ENCODE measurements around the gene ZNF554.

- no peak for TF ChIP-seq CTCF (conservative IDR thresholded peaks at IDR 0.05; ENCODE audit: low read depth in 2 of 2)
- peak; percentile 83 for TF ChIP-seq POLR2AphosphoS5 (IDR thresholded peaks at IDR 0.05; ENCODE audit: low read depth)
- TF ChIP-seq ZNF331 (CRISPR knock-in tag; IDR thresholded peaks at IDR 0.05; ENCODE audit: low read depth) = no peak
- TF ChIP-seq CREB1 (CRISPR knock-in tag; IDR thresholded peaks at IDR 0.05; ENCODE audit: low read depth) = no peak
- TF ChIP-seq EZH2 (IDR thresholded peaks at IDR 0.05; ENCODE audit: low read depth, unreplicated experiment) = no peak
- no peak for TF ChIP-seq REST (IDR thresholded peaks at IDR 0.05; ENCODE audit: unreplicated experiment)
Measured at GRCh38 chr19:2785244-2785997, 34.2 kb upstream of the ZNF554 start, which contains the start of gene THOP1.

Data from GM23338 (cell line).